Caco-2 (cell line): ENCODE measurements around the gene ULK1. TPM values are rescaled to one million over a fixed set of nuclear protein-coding genes. Genes with fewer than 3 reads are reported as not detected.
"Not testable (repeated sequence)": the region's sequence is repeated elsewhere in the genome, so short reads cannot be mapped to it uniquely, and the experiment has no call there.

ENCODE experiments used
- BruUV-seq: library from RNA; stranded (reverse); fragments of 400-500 nt; replicated peaks from 2 replicates; lab custom pipeline; 2021; lab: Mats Ljungman, UMichigan
- CTCF ChIA-PET: fragments of 300-600 bp; sonication (Branson Sonifier 250); formaldehyde crosslinking; loops from one replicate; lab custom pipeline; 2022; ENCODE audit warnings: antibody characterized with exemption; lab: Charles Lee
- POLR2A ChIA-PET: fragments of 300-600 bp; sonication (Branson Sonifier 250); formaldehyde crosslinking; loops from one replicate; lab custom pipeline; 2022; ENCODE audit warnings: antibody characterized with exemption; lab: Charles Lee
- DNase-seq, 2 experiments: peaks; one replicate each; pipeline versions ENCODE4 v3.0.0 to v3.0.0-alpha.2; 2020 to 2022
- H3K27me3 ChIP-seq: replicated peaks from 2 replicates; pipeline ENCODE4 v1.6.0; 2011; ENCODE audit warnings: low read length; ENCODE audit not compliant: control insufficient read depth, insufficient read depth
- H3K36me3 ChIP-seq: 2 replicates; pipeline ENCODE4 v1.5.1; 2011; ENCODE audit warnings: low read length; ENCODE audit not compliant: control insufficient read depth, insufficient read depth
- H3K4me1 ChIP-seq: fragments of 250-450 bp; sonication (Bioruptor Pico); 2 replicates; pipeline ENCODE4 v1.5.1; 2020; ENCODE audit warnings: mild to moderate bottlenecking
- H3K4me3 ChIP-seq: 2 replicates; pipeline ENCODE4 v1.5.1; 2011; ENCODE audit warnings: low read depth, mild to moderate bottlenecking, control low read depth, low read length
- H3K9me3 ChIP-seq: fragments of 250-450 bp; sonication (Bioruptor Pico); 2 replicates; pipeline ENCODE4 v1.5.1; 2020; ENCODE audit warnings: mild to moderate bottlenecking, moderate library complexity
- H3K27ac Mint-ChIP-seq: one replicate; pipeline ENCODE4 v1.8.0; 2022; ENCODE audit warnings: mixed read lengths; ENCODE audit not compliant: unreplicated experiment
- H3K27me3 Mint-ChIP-seq: one replicate; pipeline ENCODE4 v1.8.0; 2022; ENCODE audit warnings: mixed read lengths; ENCODE audit not compliant: insufficient read depth, unreplicated experiment
- H3K36me3 Mint-ChIP-seq: one replicate; pipeline ENCODE4 v1.8.0; 2022; ENCODE audit warnings: mild to moderate bottlenecking, mixed read lengths; ENCODE audit not compliant: insufficient read depth, unreplicated experiment
- H3K4me1 Mint-ChIP-seq: one replicate; pipeline ENCODE4 v1.8.0; 2022; ENCODE audit warnings: low read depth, mixed read lengths; ENCODE audit not compliant: unreplicated experiment
- H3K4me3 Mint-ChIP-seq: one replicate; pipeline ENCODE4 v1.8.0; 2022; ENCODE audit warnings: mild to moderate bottlenecking, moderate library complexity, mixed read lengths; ENCODE audit not compliant: unreplicated experiment
- H3K9me3 Mint-ChIP-seq: one replicate; pipeline ENCODE4 v1.8.0; 2022; ENCODE audit warnings: mixed read lengths; ENCODE audit not compliant: unreplicated experiment
- CTCF ChIP-seq, 2 experiments: fragments of 200-600 bp in 1 of 2; IDR thresholded peaks; 1 replicate in 1 of 2; 2 replicates in 1 of 2; pipeline versions ENCODE4 v1.5.1 to v1.8.0; 2011 to 2022; ENCODE audit warnings: antibody characterized with exemption in 1 of 2, control low read depth in 1 of 2, inconsistent platforms in 1 of 2, low read depth in 1 of 2, low read length in 1 of 2, mild to moderate bottlenecking in 1 of 2, moderate library complexity in 1 of 2; ENCODE audit not compliant: insufficient read depth in 1 of 2, severe bottlenecking in 1 of 2, unreplicated experiment in 1 of 2
- intact Hi-C: fragments of 100-400 bp; cut with micrococcal nuclease; formaldehyde crosslinking; loops from one replicate; pipeline ENCODE4 v1.10.0; 2022; ENCODE audit not compliant: unreplicated experiment
- total RNA-seq: library from RNA; stranded (reverse); gene quantifications from 2 replicates; pipeline ENCODE4 v1.2.3, GENCODE V29; 2022

ULK1 gene
- total RNA-seq, 1 experiment from 2014 or later: 61.1 TPM

GRCh38 chr12:131946757-131947156 is 52.3 kb downstream of the ULK1 start:
- no peak overlapping the region for H3K4me3 ChIP-seq
- no peak for TF ChIP-seq CTCF (IDR thresholded peaks at IDR 0.05; ENCODE audit: insufficient read depth in 1 of 2, low read depth in 1 of 2, low read length in 1 of 2, severe bottlenecking in 1 of 2, unreplicated experiment in 1 of 2)
- no peak overlapping the region for H3K4me3 Mint-ChIP-seq
- H3K36me3 ChIP-seq: no peaks in the 10 kb centered on the region; the same call in 1 of the 2 replicates
- no peaks in the 10 kb centered on the region for H3K9me3 ChIP-seq
- ChIA-PET POLR2A (no interaction called here), CTCF (interaction anchor here (0.7 kb wide), 1 partner anchor 326 kb away, joined by 3 read pairs; no protein-coding TSS in a partner anchor)
- peaks cover 5% of the 10 kb centered on the region for H3K4me1 ChIP-seq
- peak in 1 of 2 experiments; percentile 23 for DNase-seq
- intact Hi-C loops: no loop called here
- no peaks in the 10 kb centered on the region for H3K9me3 Mint-ChIP-seq
- H3K4me1 Mint-ChIP-seq: no peaks in the 10 kb centered on the region
- no peaks in the 10 kb centered on the region for H3K27me3 Mint-ChIP-seq
- BruUV-seq: no TSS peak
- peaks cover 36% of the 10 kb centered on the region for H3K36me3 Mint-ChIP-seq
- H3K27ac Mint-ChIP-seq: no peak overlapping the region
- H3K27me3 ChIP-seq: no peaks in the 10 kb centered on the region

- no TSS peak for BruUV-seq
- H3K4me1 Mint-ChIP-seq: no peaks in the 10 kb centered on the region
- H3K27me3 Mint-ChIP-seq: no peaks in the 10 kb centered on the region
- ChIA-PET CTCF (interaction anchor here (0.7 kb wide), 1 partner anchor 326 kb away, joined by 3 read pairs; no protein-coding TSS in a partner anchor), POLR2A (no interaction called here)
- no peaks in the 10 kb centered on the region for H3K9me3 Mint-ChIP-seq
- Histone ChIP-seq H3K4me3 (no peak overlapping the region), H3K9me3 (no peaks in the 10 kb centered on the region), H3K27me3 (no peaks in the 10 kb centered on the region), H3K4me1 (peaks cover 5% of the 10 kb centered on the region), H3K36me3 (no peaks in the 10 kb centered on the region)
- DNase-seq: peak in 1 of 2 experiments; percentile 19
- intact Hi-C loops: loop anchor here (2.0 kb wide), 1 partner anchor 113 kb away; no protein-coding TSS in a partner anchor
- peaks cover 28% of the 10 kb centered on the region for H3K36me3 Mint-ChIP-seq
- no peak overlapping the region for H3K4me3 Mint-ChIP-seq
- TF ChIP-seq CTCF (IDR thresholded peaks at IDR 0.05; ENCODE audit: insufficient read depth in 1 of 2, low read depth in 1 of 2, low read length in 1 of 2, severe bottlenecking in 1 of 2, unreplicated experiment in 1 of 2): no peak
- no peak overlapping the region for H3K27ac Mint-ChIP-seq
Measured at GRCh38 chr12:131947482-131948027, 53.1 kb downstream of the ULK1 start.

GRCh38 chr12:131948166-131948712 is 53.8 kb downstream of the ULK1 start:
- H3K36me3 ChIP-seq: no peaks in the 10 kb centered on the region
- no TSS peak for BruUV-seq
- Mint-ChIP-seq H3K4me3 (no peak overlapping the region), H3K27me3 (no peaks in the 10 kb centered on the region), H3K27ac (no peak overlapping the region), H3K9me3 (no peaks in the 10 kb centered on the region), H3K36me3 (peaks cover 21% of the 10 kb centered on the region), H3K4me1 (no peaks in the 10 kb centered on the region)
- no peak for DNase-seq
- no peak for TF ChIP-seq CTCF (IDR thresholded peaks at IDR 0.05; ENCODE audit: insufficient read depth in 1 of 2, low read depth in 1 of 2, low read length in 1 of 2, severe bottlenecking in 1 of 2, unreplicated experiment in 1 of 2)
- intact Hi-C loops: loop anchor here (2.0 kb wide), 1 partner anchor 113 kb away; no protein-coding TSS in a partner anchor
- H3K4me1 ChIP-seq: peaks cover 5% of the 10 kb centered on the region
- H3K9me3 ChIP-seq: no peaks in the 10 kb centered on the region
- H3K27me3 ChIP-seq: no peaks in the 10 kb centered on the region
- POLR2A ChIA-PET: no interaction called here
- CTCF ChIA-PET: no interaction called here
- no peak overlapping the region for H3K4me3 ChIP-seq

- H3K4me1 ChIP-seq, H3K9me3 Mint-ChIP-seq, H3K9me3 ChIP-seq, H3K27me3 ChIP-seq, H3K27ac Mint-ChIP-seq, H3K27me3 Mint-ChIP-seq, DNase-seq, H3K4me1 Mint-ChIP-seq, H3K36me3 ChIP-seq, BruUV-seq: not testable (repeated sequence)
- H3K4me3 ChIP-seq: peak overlapping the region; percentile 36
- Mint-ChIP-seq H3K4me3 (peak overlapping the region; percentile 81), H3K36me3 (peaks cover 14% of the 10 kb centered on the region)
- CTCF ChIA-PET: interaction anchor here (1.9 kb wide), 1 partner anchor 112 kb away, joined by 5 read pairs; no protein-coding TSS in a partner anchor
- POLR2A ChIA-PET: interaction anchor here (0.5 to 0.6 kb wide), 2 partner anchors 31 to 113 kb away, joined by 3 read pairs; no protein-coding TSS in a partner anchor
- intact Hi-C loops: loop anchor here (1.0 to 2.0 kb wide), 2 partner anchors 20 to 114 kb away; partner anchors contain the start of gene PUS1
Measured at GRCh38 chr12:131948713-131949430, 54.5 kb downstream of the ULK1 start.
